AG08395 (cell line): ENCODE results near the gene LRRC8D.
"Not testable (repeated sequence)": the region's sequence is repeated elsewhere in the genome, so short reads cannot be mapped to it uniquely, and the experiment has no call there.

Experiments used
- DNase-seq: peaks from one replicate; pipeline ENCODE4 v3.0.0; 2012; ENCODE audit warnings: mixed read lengths, low spot score

LRRC8D gene

GRCh38 chr1:89962024-89962741, 141.4 kb downstream of the LRRC8D start:
- DNase-seq = peak; percentile 44

GRCh38 chr1:89962742-89963075, 141.9 kb downstream of the LRRC8D start:
- no peak for DNase-seq

- no peak for DNase-seq
Measured at GRCh38 chr1:89965193-89965768, 144.4 kb downstream of the LRRC8D start.

- no peak for DNase-seq
Measured at GRCh38 chr1:89966656-89967055, 145.8 kb downstream of the LRRC8D start.

DNA sequence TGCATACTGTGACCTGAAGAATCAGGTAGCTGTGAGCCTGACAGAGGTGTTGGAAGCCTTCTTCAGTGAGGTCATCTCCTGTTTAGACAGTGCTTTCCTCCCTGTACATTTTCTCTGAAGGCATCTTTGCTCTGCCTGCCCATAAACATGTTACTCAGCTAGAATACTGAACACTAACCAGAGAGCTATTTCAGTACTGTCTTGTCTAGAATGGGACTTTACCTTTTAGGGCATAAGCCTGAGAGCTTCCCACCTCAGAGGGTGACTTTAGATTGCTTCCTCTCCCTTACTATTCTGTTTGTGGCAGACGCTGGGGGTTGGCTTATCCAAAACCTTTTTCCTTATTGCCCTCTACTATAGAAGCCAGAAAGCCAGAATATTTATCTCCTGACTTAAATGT, 150.8 kb downstream of the LRRC8D start:
- DNase-seq = no peak

GRCh38 chr1:89972024-89972423, 151.2 kb downstream of the LRRC8D start:
- no peak for DNase-seq

DNA sequence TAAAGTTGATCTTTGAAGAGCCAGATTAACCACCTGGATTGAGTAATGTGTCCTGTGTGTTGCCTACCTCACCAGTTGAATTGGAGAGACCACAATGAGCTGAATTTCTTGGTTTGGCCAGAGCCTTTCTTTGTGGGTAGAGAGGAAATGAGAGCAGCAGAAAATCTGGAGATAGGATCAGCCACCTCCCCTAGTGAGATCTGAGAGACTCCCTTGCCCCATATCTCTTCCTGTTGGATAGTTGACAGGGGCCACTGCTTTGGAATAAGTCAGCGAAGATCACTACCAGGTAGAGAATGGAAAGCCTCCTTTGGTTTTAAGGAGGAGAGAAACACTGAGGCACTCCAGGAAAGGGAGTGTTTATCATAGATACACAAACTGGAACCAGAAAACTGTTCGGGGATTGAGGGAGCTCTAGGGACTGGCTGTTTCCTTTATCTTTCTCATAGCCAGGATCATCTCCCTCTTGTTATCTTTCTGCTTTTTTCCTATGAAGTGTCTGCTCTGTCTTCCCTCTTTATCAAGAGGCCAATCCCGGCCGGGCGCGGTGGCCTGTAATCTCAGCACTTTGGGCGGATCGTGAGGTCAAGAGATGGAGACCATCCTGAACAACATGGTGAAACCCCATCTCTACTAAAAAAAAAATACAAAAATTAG, 152.8 kb downstream of the LRRC8D start:
- no peak for DNase-seq

DNA sequence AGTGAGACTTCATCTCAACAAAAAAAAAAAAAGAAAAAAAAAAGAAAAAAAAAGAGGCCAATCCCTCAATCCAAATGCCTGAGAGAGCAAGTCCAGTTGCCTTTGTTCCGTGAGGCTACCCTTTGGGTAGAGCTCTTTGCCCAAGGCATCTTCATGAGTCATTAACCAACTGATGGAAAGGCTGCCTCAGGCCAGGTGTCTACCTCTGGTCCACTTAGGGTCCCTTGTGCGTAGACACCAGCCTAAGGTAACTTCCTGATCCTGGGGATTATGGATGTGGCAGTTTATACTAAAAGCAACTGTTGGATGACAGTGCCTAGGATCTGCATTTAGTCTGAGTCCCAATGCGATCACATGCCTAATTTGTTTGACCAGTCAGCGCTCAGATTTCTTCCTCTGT, 153.4 kb downstream of the LRRC8D start:
- no peak for DNase-seq

DNA sequence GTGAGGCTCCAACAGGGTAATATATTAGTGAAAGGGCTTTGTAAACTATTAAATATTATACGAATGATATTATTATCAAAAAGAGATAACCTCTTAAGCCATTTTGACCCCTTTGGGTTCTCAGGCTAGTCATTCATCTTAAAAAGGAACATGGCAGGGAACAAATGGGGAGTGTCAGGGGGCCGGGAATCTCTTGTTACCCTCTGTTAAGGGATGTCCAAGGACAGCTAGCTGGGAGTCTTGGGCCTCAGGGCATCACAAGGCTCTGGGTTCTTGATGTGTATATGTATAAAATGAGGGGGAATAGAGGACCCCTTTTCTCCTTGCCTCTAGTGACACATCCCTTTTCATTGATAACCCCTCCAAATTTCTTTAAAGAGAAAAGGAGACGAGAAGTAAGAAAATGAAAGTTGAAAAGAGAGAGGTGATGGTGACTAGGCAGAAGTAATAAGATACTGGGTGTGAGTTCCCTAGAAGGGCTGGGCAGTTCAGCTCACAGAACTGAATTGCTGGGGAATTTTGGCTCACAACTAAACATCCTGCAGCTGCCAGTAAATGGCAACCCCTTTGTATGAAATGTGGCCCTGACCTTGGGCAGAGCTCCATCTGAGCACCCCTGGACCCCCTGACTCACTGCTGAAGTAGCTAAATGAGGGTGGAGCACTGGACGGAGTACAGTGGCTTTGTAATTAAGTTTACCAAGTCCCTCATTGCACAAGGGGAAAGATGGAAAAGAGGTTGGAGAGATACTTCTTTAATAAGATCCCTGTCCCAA, 154.1 kb downstream of the LRRC8D start:
- peak; percentile 77 for DNase-seq

GRCh38 chr1:89975540-89976125, 154.8 kb downstream of the LRRC8D start:
- no peak for DNase-seq

- DNase-seq = peak; percentile 24
Measured at GRCh38 chr1:89978755-89979154, 157.9 kb downstream of the LRRC8D start.

GRCh38 chr1:89980605-89981004, 159.8 kb downstream of the LRRC8D start:
- DNase-seq = no peak

GRCh38 chr1:89982846-89983245, 162.0 kb downstream of the LRRC8D start:
- not testable (repeated sequence) for DNase-seq

DNA sequence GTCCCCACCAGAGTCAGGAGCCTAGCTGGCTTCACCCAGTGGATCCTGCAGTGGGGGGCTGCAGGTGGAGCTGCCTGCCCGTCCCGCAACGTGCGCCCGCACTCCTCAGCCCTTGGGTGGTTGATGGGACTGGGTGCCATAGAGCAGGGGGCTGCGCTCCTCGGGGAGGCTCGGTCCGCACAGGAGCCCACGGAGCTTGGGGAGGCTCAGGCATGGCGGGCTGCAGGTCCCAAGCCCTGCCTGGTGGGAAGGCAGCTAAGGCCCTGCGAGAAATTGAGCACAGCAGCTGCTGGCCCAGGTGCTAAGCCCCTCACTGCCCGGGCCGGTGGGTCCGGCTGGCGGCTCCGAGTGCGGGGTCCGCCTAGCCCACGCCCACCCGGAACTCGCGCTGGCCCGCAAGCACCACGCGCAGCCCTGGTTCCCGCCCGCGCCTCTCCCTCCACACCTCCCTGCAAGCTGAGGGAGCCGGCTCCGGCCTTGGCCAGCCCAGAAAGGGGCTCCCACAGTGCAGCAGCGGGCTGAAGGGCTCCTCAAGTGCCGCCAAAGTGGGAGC, 163.8 kb downstream of the LRRC8D start:
- not testable (repeated sequence) for DNase-seq

DNA sequence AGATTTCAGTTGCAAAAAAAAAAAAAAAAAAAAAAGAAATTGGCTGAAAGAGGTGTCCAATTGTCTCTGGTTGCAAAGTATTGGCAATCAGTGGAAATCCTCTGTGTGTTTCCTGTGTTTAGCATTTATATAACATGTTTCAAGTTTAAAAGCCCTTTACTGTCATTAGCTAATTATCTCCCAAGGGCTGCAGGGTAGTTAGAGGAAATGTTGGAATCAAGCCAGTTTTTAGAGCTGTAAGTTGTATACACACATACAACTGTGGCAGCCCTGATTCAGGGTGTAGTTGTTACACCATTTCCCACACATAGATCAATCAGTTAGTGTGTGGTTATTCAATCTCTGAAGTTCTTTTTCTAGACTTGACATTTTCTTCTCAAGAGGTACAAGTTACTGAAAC, 165.2 kb downstream of the LRRC8D start:
- DNase-seq = no peak
